Non-pigmented ciliary epithelial cell (primary cell): ENCODE data around the gene IFITM2.
"Not testable (repeated sequence)": the region's sequence is repeated elsewhere in the genome, so short reads cannot be mapped to it uniquely, and the experiment has no call there.

Experiments
- DNase-seq: peaks from one replicate; pipeline ENCODE4 v3.0.0-alpha.2; 2010; ENCODE audit warnings: low read depth

Gene IFITM2

GRCh38 chr11:308740-309665, 1.4 kb downstream of the IFITM2 start:
- not testable (repeated sequence) for DNase-seq

GRCh38 chr11:309979-310572, 2.5 kb downstream of the IFITM2 start:
- not testable (repeated sequence) for DNase-seq

GRCh38 chr11:311013-311748, 3.6 kb downstream of the IFITM2 start:
- DNase-seq, result not testable (repeated sequence)

- no peak for DNase-seq
Observed at GRCh38 chr11:312092-312816, 4.6 kb downstream of the IFITM2 start.

GRCh38 chr11:313304-313786, 5.7 kb downstream of the IFITM2 start:
- no peak for DNase-seq

GRCh38 chr11:313787-314553, 6.4 kb downstream of the IFITM2 start, which contains the start of gene IFITM1:
Gene IFITM1 (plus strand): TSS chr11:314040. CDS start chr11:314171, 131 bp downstream.
- no peak for DNase-seq

GRCh38 chr11:314554-314875, 6.9 kb downstream of the IFITM2 start:
- not testable (repeated sequence) for DNase-seq

GRCh38 chr11:315051-315481, 7.5 kb downstream of the IFITM2 start:
- DNase-seq, result no peak

- no peak for DNase-seq
Observed at GRCh38 chr11:315516-315994, 7.9 kb downstream of the IFITM2 start.

- no peak for DNase-seq
Observed at GRCh38 chr11:316031-316701, 8.6 kb downstream of the IFITM2 start.

GRCh38 chr11:316891-317301, 9.3 kb downstream of the IFITM2 start:
- no peak for DNase-seq

GRCh38 chr11:317668-318404, 10.2 kb downstream of the IFITM2 start:
- not testable (repeated sequence) for DNase-seq

GRCh38 chr11:318405-319120, 10.9 kb downstream of the IFITM2 start:
- not testable (repeated sequence) for DNase-seq

- not testable (repeated sequence) for DNase-seq
Observed at GRCh38 chr11:319121-319887, 11.7 kb downstream of the IFITM2 start.

- not testable (repeated sequence) for DNase-seq
Observed at GRCh38 chr11:319888-320273, 12.3 kb downstream of the IFITM2 start.

- DNase-seq, result no peak
Observed at GRCh38 chr11:324156-324555, 16.5 kb downstream of the IFITM2 start.

- not testable (repeated sequence) for DNase-seq
Observed at GRCh38 chr11:324593-325517, 17.2 kb downstream of the IFITM2 start.
